Mesenchymal stem cell (in vitro differentiated cells and primary cell): ENCODE data around the gene LIM2.

Experiments used
- DNase-seq: peaks from one replicate; pipeline ENCODE4 v3.0.0-alpha.2; 2013
- H2AFZ ChIP-seq: one replicate; pipeline ENCODE4 v1.6.1; 2013; ENCODE audit warnings: low read depth, mild to moderate bottlenecking, control low read depth, inconsistent platforms, low read length, moderate library complexity
- H2AK5ac ChIP-seq: 2 replicates; pipeline ENCODE4 v1.6.1; 2013; ENCODE audit warnings: low read length, moderate library complexity, mild to moderate bottlenecking, inconsistent platforms; ENCODE audit not compliant: severe bottlenecking
- H2BK120ac ChIP-seq: one replicate; pipeline ENCODE4 v1.6.1; 2013; ENCODE audit warnings: low read depth, mild to moderate bottlenecking, inconsistent platforms, low read length, moderate library complexity
- H2BK12ac ChIP-seq, 2 experiments: one replicate each; pipeline ENCODE4 v1.6.1; 2013; ENCODE audit warnings: inconsistent platforms in 2 of 2, low read length in 2 of 2, mild to moderate bottlenecking in 2 of 2, moderate library complexity in 2 of 2, control low read depth in 1 of 2
- H2BK15ac ChIP-seq: one replicate; pipeline ENCODE4 v1.6.1; 2013; ENCODE audit warnings: mild to moderate bottlenecking, low read depth, inconsistent platforms; ENCODE audit not compliant: poor library complexity, severe bottlenecking
- H2BK5ac ChIP-seq: 2 replicates; pipeline ENCODE4 v1.6.1; 2013; ENCODE audit warnings: low read depth, mild to moderate bottlenecking, low read length, control low read depth, inconsistent platforms; ENCODE audit not compliant: poor library complexity, severe bottlenecking
- H3K14ac ChIP-seq, 2 experiments: one replicate each; pipeline ENCODE4 v1.6.1; 2013; ENCODE audit warnings: inconsistent platforms in 2 of 2, low read length in 2 of 2, control low read depth in 1 of 2, mild to moderate bottlenecking in 1 of 2, moderate library complexity in 1 of 2
- H3K18ac ChIP-seq, 2 experiments: one replicate each; pipeline ENCODE4 v1.6.1; 2013; ENCODE audit warnings: inconsistent platforms in 2 of 2, low read length in 2 of 2, control low read depth in 1 of 2, low read depth in 1 of 2, mild to moderate bottlenecking in 1 of 2
- H3K23ac ChIP-seq, 2 experiments: one replicate each; pipeline ENCODE4 v1.6.1; 2013; ENCODE audit warnings: inconsistent platforms in 2 of 2, low read length in 2 of 2, mild to moderate bottlenecking in 2 of 2, moderate library complexity in 2 of 2, control low read depth in 1 of 2
- H3K27ac ChIP-seq: 2 replicates; pipeline ENCODE4 v1.5.1; 2013; ENCODE audit warnings: mild to moderate bottlenecking, moderate library complexity, low read length, control low read depth, inconsistent platforms; ENCODE audit not compliant: poor library complexity, severe bottlenecking
- H3K27me3 ChIP-seq, 2 experiments: 2 replicates each; pipeline versions ENCODE4 v1.6.1 to v1.7.0; 2013; ENCODE audit warnings: low read length in 2 of 2, mild to moderate bottlenecking in 2 of 2, moderate library complexity in 2 of 2, control low read depth in 1 of 2, inconsistent platforms in 1 of 2; ENCODE audit not compliant: control insufficient read depth in 1 of 2, insufficient read depth in 1 of 2
- H3K36me3 ChIP-seq, 2 experiments: 2 replicates each; pipeline versions ENCODE4 v1.6.1 to v1.7.0; 2013; ENCODE audit warnings: low read length in 2 of 2, control low read depth in 1 of 2, inconsistent platforms in 1 of 2, low read depth in 1 of 2, mild to moderate bottlenecking in 1 of 2; ENCODE audit not compliant: insufficient read depth in 2 of 2, control insufficient read depth in 1 of 2
- H3K4ac ChIP-seq, 2 experiments: one replicate each; pipeline ENCODE4 v1.6.1; 2013; ENCODE audit warnings: inconsistent platforms in 2 of 2, low read length in 2 of 2, mild to moderate bottlenecking in 2 of 2, moderate library complexity in 2 of 2, control low read depth in 1 of 2, low read depth in 1 of 2
- H3K4me1 ChIP-seq: 2 replicates; pipeline ENCODE4 v1.6.1; 2013; ENCODE audit warnings: low read depth, low read length, control low read depth; ENCODE audit not compliant: control insufficient read depth, insufficient read depth
- H3K4me2 ChIP-seq: 2 replicates; pipeline ENCODE4 v1.6.1; 2013; ENCODE audit warnings: low read length, mild to moderate bottlenecking, inconsistent platforms; ENCODE audit not compliant: poor library complexity, severe bottlenecking
- H3K4me3 ChIP-seq, 2 experiments: 2 replicates each; pipeline versions ENCODE4 v1.5.1 to v1.7.0; 2013; ENCODE audit warnings: low read length in 2 of 2, mild to moderate bottlenecking in 2 of 2, control low read depth in 1 of 2, low read depth in 1 of 2; ENCODE audit not compliant: insufficient read depth in 1 of 2
- H3K79me1 ChIP-seq: replicated peaks from 2 replicates; pipeline ENCODE4 v1.6.1; 2013; ENCODE audit warnings: mild to moderate bottlenecking, control low read depth, low read length, inconsistent platforms; ENCODE audit not compliant: poor library complexity, severe bottlenecking
- H3K9ac ChIP-seq: 2 replicates; pipeline ENCODE4 v1.7.0; 2013; ENCODE audit warnings: mild to moderate bottlenecking, low read length, moderate library complexity
- H3K9me3 ChIP-seq: 2 replicates; pipeline ENCODE4 v1.7.0; 2013; ENCODE audit warnings: mild to moderate bottlenecking, low read length; ENCODE audit not compliant: control insufficient read depth
- H4K8ac ChIP-seq: one replicate; pipeline ENCODE4 v1.6.1; 2013; ENCODE audit warnings: inconsistent platforms, mild to moderate bottlenecking, low read length, moderate library complexity
- H4K91ac ChIP-seq: one replicate; pipeline ENCODE4 v1.6.1; 2013; ENCODE audit warnings: mild to moderate bottlenecking, low read length, inconsistent platforms
- WGBS: methylation state at CpG from one replicate; pipeline ENCODE4 v1.1.7; 2013; ENCODE audit warnings: mixed read lengths; 5-methylcytosine and 5-hydroxymethylcytosine counted together

LIM2 gene

DNA sequence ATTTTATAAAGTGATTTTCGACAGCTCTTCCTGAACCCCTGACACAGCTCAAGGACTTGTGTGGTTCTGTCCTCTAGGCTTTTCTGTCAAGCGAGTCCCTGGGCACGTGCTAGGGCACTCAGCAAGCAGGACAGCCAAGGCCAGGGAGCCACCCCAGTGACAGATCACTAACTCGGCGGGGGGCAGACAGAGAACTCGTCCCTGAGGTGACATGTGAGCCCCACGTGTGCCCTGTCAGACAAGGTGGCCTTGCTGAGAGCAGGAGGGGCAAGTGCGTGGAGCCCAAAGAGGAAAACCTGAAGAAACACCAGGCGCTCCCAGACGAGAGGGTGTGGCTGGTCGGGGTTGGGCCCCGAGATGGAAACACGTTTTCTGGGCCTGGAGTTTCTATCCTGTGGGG is 26.5 kb downstream of the LIM2 start:
- WGBS: 95% methylated on average over 13 of the region's 13 CpGs
- no peak overlapping the region for H3K4ac ChIP-seq
- no peak overlapping the region for H3K18ac ChIP-seq
- H3K14ac ChIP-seq: no peak overlapping the region
- H4K91ac ChIP-seq: no peak overlapping the region
- no peak overlapping the region for H2BK5ac ChIP-seq
- no peaks in the 10 kb centered on the region for H3K27me3 ChIP-seq
- no peak overlapping the region for H3K4me3 ChIP-seq
- H2BK120ac ChIP-seq: no peak overlapping the region
- H3K9me3 ChIP-seq: no peaks in the 10 kb centered on the region
- no peak overlapping the region for H3K4me2 ChIP-seq
- no peak overlapping the region for H2BK12ac ChIP-seq
- H4K8ac ChIP-seq: no peak overlapping the region
- no peak for DNase-seq
- peaks cover 30% of the 10 kb centered on the region for H3K79me1 ChIP-seq
- H3K9ac ChIP-seq: no peak overlapping the region
- H2BK15ac ChIP-seq: peak overlapping the region; percentile 70
- H2AK5ac ChIP-seq: no peak overlapping the region
- H3K4me1 ChIP-seq: peaks cover 30% of the 10 kb centered on the region
- H2AFZ ChIP-seq: no peak overlapping the region
- H3K23ac ChIP-seq: no peak overlapping the region
- no peak overlapping the region for H3K27ac ChIP-seq
- peaks cover 5 to 11% of the 10 kb centered on the region in 2 experiments for H3K36me3 ChIP-seq

DNA sequence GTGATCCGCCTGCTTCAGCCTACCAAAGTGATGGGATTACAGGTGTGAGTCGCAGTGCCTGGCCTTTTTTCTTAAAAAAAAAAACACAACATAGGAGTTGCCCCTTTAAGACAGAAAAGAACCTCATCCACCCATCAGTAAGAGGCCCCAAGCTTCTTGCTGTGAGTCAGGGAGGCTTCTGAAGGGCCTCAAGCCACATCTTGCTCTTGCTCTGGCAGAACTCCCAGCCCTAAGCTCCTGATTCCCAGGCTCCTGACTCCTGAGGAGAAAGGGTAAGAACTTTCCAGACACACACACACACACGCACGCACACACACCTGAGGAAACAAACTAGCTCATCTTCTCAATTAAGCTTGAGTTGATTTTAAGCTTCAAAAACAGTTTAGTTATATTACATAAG is 28.5 kb downstream of the LIM2 start:
- Histone ChIP-seq H3K4me2 (no peak overlapping the region), H2BK12ac (peak overlapping the region in 1 of 2 experiments; percentile 72), H3K9ac (peak overlapping the region; percentile 45), H3K36me3 (peaks cover 6 to 11% of the 10 kb centered on the region in 2 experiments), H3K4me1 (peaks cover 25% of the 10 kb centered on the region), H3K27ac (peak overlapping the region; percentile 34), H2AFZ (no peak overlapping the region), H4K91ac (no peak overlapping the region), H4K8ac (no peak overlapping the region), H2BK5ac (no peak overlapping the region), H3K23ac (no peak overlapping the region), H3K4me3 (no peak overlapping the region), H3K4ac (no peak overlapping the region), H3K27me3 (no peaks in the 10 kb centered on the region), H2BK120ac (peak overlapping the region; percentile 81), H2BK15ac (no peak overlapping the region), H3K79me1 (peaks cover 25% of the 10 kb centered on the region), H3K9me3 (no peaks in the 10 kb centered on the region), H3K18ac (peak overlapping the region in 1 of 2 experiments; percentile 60), H2AK5ac (no peak overlapping the region), H3K14ac (no peak overlapping the region)
- DNase-seq: peak; percentile 87
- WGBS: 80% methylated on average over 2 of the region's 4 CpGs

DNA sequence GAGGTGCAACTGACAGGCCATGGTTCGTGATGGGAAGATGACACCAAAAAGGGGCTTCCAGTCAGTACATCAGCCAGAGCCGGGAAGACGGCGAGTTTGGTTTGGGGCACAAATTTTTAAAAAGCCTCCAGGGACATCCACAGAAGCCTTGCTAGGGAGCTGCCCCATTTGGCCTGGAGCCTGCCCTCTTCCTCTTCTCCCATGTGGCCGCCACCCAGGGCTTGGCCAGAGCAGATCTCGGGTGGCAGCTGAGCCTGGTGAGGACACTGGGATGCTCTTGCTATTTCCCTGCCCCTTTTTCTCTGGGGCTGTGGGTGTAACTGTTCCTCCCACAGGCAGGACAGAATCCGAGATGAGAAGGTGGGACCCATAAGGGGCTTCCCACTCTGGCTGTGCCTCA is 29.8 kb downstream of the LIM2 start:
- Histone ChIP-seq H3K23ac (no peak overlapping the region), H2AK5ac (no peak overlapping the region), H3K4me1 (peaks cover 22% of the 10 kb centered on the region), H3K9ac (no peak overlapping the region), H3K36me3 (peaks cover 7 to 17% of the 10 kb centered on the region in 2 experiments), H3K18ac (no peak overlapping the region), H2BK5ac (no peak overlapping the region), H4K91ac (no peak overlapping the region), H3K9me3 (no peaks in the 10 kb centered on the region), H3K4me3 (no peak overlapping the region), H4K8ac (no peak overlapping the region), H3K14ac (peak overlapping the region in 1 of 2 experiments; percentile 71), H3K4me2 (no peak overlapping the region), H2BK15ac (no peak overlapping the region), H2BK12ac (peak overlapping the region in 1 of 2 experiments; percentile 69), H3K27ac (no peak overlapping the region), H3K79me1 (peaks cover 21% of the 10 kb centered on the region), H2BK120ac (no peak overlapping the region), H3K27me3 (no peaks in the 10 kb centered on the region), H3K4ac (peak overlapping the region in 1 of 2 experiments; percentile 50), H2AFZ (no peak overlapping the region)
- no peak for DNase-seq
- 95% methylated on average over 6 of the region's 7 CpGs for WGBS

DNA sequence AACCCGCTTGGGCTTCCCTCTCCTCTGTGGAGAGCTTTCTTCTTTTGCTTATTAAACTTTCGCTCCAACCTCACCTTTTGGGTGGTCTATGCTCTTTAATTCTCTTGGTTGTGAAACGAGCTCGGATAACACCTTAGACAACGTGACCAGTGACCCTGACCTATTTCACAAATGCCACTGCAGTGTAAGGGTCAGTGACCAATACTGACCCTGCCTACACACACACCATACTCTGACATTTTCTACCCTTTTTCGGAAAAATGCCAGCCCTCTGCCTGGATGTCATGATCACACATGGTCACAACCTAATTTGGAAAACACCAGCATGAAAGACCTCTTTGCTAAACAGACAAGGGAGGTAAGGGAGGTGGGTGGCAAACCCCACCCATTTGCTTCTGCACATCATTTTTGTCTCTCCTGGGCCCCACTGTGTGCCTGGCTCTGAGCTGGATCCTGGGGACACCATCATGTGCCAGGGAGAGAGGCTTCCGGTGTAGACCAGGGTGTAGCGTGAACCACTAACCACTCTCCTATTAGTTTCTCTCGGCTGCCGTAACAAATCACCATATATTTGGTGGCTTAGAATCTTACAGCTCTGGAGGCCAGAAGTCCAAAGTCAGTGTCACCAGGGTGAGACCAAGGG is 31.5 kb downstream of the LIM2 start:
- Histone ChIP-seq H3K9me3 (no peaks in the 10 kb centered on the region), H2BK15ac (no peak overlapping the region), H2BK120ac (no peak overlapping the region), H3K4ac (no peak overlapping the region), H3K18ac (no peak overlapping the region), H4K8ac (no peak overlapping the region), H3K27me3 (no peaks in the 10 kb centered on the region), H3K79me1 (peaks cover 18% of the 10 kb centered on the region), H3K4me2 (no peak overlapping the region), H3K23ac (peak overlapping the region in 1 of 2 experiments; percentile 5), H2AFZ (no peak overlapping the region), H3K36me3 (peaks cover 21 to 34% of the 10 kb centered on the region in 2 experiments), H3K9ac (no peak overlapping the region), H3K14ac (no peak overlapping the region), H3K27ac (no peak overlapping the region), H2AK5ac (no peak overlapping the region), H2BK12ac (no peak overlapping the region), H3K4me3 (no peak overlapping the region), H2BK5ac (no peak overlapping the region), H4K91ac (no peak overlapping the region), H3K4me1 (peaks cover 13% of the 10 kb centered on the region)
- no peak for DNase-seq
- WGBS: 98% methylated on average over 10 of the region's 10 CpGs
